H1 (cell line): Measurements from ENCODE around the gene GNAL. TPM values are rescaled to one million over a fixed set of nuclear protein-coding genes. Genes with fewer than 3 reads are reported as not detected.

Experiments used
- CHD7 ChIP-seq: fragments of 300-600 bp; sonication (generic); IDR thresholded peaks from 2 replicates; pipeline ENCODE4 v1.7.1; 2012; ENCODE audit warnings: low read length, moderate library complexity, mild to moderate bottlenecking, inconsistent platforms; ENCODE audit not compliant: insufficient replicate concordance
- KDM1A ChIP-seq: fragments of 200-600, 300-600 bp; sonication (generic); IDR thresholded peaks from 2 replicates; pipeline ENCODE4 v1.7.1; 2016; ENCODE audit warnings: mild to moderate bottlenecking, low read length, borderline replicate concordance
- SIX5 ChIP-seq: IDR thresholded peaks from 2 replicates; pipeline ENCODE4 v1.6.1; 2011; ENCODE audit warnings: mild to moderate bottlenecking, low read depth, low read length
- polyA plus RNA-seq, 7 experiments: library from polyadenylated mRNA; depleted of rRNA in 3 of 7; stranded (reverse) in 5 of 7; unstranded in 2 of 7; fragments of >200 nt in 5 of 7; fragments of 200-250 nt in 2 of 7; gene quantifications; 1 replicate in 5 of 7; 2 replicates in 1 of 7; 4 replicates in 1 of 7; pipeline versions ENCODE4 v1.2.1 to v1.2.3, GENCODE V29; 2011 to 2013; ENCODE audit warnings: missing spikeins in 2 of 7, mixed read lengths in 2 of 7
- total RNA-seq: library from RNA; stranded (reverse); fragmentation: NEBNext Ultra II Directional; extraction: Animal tissue kit (Norgen Biotek cat#: 25700); gene quantifications from 2 replicates; pipeline ENCODE4 v1.2.1, GENCODE V29; 2021

GNAL gene
- total and polyA plus RNA-seq, 2 of the 8 experiments (the other 6 are each of a cell fraction or from before 2014, with no cell fraction given), result 13.2 to 18.3 TPM

DNA sequence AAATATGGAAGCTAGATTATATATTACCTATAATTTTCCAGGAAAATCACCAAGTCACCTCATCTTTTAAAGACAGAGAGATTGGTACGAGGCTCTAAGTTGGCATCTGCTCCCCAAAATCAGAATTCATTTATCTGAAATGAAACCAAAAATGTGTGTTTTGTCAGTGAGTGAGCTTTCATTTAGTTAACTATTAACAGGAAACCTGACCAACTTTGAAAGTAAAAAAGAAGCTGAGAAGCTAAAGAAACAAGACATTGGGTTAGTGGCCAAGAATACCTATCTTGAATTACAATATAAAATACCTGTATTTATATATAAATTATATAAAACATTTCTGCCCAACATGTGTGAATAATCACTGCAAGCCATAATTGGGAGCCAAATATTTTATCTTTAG lies 217.1 kb downstream of the GNAL start (continued):
- TF ChIP-seq CHD7 (no peak), SIX5 (no peak), KDM1A (no peak)
